ENCODE results near the gene NSL1.

GRCh38 chr1:212687811-212688210, 103.8 kb downstream of the NSL1 start:
- TF ChIP-seq, protein P1, sequence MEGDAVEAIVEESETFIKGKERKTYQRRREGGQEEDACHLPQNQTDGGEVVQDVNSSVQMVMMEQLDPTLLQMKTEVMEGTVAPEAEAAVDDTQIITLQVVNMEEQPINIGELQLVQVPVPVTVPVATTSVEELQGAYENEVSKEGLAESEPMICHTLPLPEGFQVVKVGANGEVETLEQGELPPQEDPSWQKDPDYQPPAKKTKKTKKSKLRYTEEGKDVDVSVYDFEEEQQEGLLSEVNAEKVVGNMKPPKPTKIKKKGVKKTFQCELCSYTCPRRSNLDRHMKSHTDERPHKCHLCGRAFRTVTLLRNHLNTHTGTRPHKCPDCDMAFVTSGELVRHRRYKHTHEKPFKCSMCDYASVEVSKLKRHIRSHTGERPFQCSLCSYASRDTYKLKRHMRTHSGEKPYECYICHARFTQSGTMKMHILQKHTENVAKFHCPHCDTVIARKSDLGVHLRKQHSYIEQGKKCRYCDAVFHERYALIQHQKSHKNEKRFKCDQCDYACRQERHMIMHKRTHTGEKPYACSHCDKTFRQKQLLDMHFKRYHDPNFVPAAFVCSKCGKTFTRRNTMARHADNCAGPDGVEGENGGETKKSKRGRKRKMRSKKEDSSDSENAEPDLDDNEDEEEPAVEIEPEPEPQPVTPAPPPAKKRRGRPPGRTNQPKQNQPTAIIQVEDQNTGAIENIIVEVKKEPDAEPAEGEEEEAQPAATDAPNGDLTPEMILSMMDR (IDR thresholded peaks at IDR 0.05): no peak
- no peak for TF ChIP-seq POLR2A (IDR thresholded peaks at IDR 0.05)

Data from testis (tissue), 2 donors.